Hematopoietic multipotent progenitor cell treated with erythropoietin and hydrocortisone succinate and interleukin-3 and kit ligand, for 6 days (in vitro differentiated cells): ENCODE data around the gene MDN1.
"Not testable (repeated sequence)": the region's sequence is repeated elsewhere in the genome, so short reads cannot be mapped to it uniquely, and the experiment has no call there.

Experiments
- DNase-seq: peaks from one replicate; pipeline ENCODE4 v3.0.0-alpha.2; 2015

Gene MDN1, protein sequence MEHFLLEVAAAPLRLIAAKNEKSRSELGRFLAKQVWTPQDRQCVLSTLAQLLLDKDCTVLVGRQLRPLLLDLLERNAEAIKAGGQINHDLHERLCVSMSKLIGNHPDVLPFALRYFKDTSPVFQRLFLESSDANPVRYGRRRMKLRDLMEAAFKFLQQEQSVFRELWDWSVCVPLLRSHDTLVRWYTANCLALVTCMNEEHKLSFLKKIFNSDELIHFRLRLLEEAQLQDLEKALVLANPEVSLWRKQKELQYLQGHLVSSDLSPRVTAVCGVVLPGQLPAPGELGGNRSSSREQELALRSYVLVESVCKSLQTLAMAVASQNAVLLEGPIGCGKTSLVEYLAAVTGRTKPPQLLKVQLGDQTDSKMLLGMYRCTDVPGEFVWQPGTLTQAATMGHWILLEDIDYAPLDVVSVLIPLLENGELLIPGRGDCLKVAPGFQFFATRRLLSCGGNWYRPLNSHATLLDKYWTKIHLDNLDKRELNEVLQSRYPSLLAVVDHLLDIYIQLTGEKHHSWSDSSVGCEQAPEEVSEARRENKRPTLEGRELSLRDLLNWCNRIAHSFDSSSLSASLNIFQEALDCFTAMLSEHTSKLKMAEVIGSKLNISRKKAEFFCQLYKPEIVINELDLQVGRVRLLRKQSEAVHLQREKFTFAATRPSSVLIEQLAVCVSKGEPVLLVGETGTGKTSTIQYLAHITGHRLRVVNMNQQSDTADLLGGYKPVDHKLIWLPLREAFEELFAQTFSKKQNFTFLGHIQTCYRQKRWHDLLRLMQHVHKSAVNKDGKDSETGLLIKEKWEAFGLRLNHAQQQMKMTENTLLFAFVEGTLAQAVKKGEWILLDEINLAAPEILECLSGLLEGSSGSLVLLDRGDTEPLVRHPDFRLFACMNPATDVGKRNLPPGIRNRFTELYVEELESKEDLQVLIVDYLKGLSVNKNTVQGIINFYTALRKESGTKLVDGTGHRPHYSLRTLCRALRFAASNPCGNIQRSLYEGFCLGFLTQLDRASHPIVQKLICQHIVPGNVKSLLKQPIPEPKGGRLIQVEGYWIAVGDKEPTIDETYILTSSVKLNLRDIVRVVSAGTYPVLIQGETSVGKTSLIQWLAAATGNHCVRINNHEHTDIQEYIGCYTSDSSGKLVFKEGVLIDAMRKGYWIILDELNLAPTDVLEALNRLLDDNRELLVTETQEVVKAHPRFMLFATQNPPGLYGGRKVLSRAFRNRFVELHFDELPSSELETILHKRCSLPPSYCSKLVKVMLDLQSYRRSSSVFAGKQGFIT (N-terminal part only)

DNA sequence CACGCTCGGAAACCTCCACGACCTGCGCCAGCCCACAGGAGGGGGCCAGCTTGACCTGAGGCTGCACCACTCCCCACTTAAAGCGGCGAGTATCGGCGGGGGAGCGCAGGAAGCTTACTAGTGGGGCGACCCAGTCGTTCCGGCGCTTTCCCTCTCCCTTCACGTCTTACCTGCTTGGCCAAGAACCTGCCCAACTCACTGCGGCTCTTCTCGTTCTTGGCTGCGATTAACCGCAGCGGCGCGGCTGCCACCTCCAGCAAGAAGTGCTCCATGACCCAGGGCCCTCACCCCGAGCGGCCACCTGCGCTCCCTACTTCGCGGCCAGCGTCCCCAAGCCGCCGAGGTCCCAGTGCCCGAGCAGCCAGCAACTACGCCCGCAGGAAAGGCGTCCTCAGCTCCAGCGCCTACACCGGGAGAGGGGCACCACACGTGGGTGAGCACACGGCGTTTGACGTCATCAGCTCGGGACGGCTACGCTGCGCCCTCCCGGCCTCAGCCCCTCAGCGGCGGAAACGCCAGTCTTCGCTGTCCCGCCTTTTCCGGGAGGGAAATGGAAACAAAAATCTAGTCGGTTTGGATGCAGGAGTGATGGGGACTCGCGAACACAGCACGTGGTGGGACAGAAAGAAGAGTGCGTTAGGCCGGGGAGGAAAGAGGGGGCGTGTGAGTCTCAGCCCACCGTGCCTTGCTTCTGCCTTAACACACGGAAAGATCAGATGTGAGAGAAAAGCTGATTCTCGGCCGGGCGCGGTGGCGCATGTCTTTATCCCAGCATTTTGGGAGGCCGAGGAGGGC lies at the start of gene MDN1:
TSS of gene MDN1 (minus strand) at position 459 of the 795 bp plus-strand sequence. CDS start at position 272, 187 bp downstream.
- peak; percentile 98 for DNase-seq

DNA sequence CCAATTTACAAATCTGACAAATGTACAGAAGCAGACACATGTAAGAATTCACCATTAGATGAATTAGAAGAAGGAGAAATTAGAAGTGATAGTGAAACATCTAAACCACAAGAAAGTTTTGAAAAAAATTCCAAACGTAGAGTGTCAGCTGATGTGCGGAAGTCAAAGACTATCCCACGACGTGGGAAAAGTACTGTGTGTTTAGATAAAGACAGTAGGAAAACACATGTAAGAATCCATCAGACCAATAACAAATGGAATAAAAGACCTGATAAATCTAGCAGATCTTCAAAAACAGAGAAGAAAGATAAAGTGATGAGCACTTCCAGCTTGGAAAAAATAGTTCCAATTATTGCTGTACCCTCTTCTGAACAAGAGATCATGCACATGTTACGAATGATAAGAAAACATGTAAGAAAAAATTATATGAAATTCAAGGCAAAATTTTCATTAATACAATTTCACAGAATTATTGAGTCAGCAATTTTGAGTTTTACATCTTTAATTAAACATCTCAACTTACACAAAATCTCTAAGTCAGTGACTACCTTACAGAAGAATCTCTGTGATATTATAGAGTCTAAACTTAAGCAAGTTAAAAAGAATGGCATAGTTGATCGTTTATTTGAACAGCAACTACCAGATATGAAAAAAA lies 46.6 kb upstream of the MDN1 start:
- no peak for DNase-seq

DNA sequence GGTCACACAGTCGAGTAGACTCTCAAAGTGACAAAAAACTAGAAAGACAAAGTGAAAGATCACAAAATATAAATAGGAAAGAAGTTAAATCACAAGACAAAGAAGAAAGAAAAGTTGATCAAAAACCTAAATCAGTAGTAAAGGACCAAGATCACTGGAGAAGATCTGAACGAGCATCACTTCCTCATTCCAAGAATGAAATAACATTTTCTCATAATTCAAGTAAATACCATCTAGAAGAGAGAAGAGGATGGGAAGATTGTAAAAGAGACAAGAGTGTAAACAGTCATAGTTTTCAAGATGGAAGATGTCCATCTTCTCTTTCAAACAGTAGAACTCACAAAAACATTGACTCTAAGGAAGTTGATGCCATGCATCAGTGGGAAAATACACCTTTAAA lies 43.1 kb upstream of the MDN1 start:
- DNase-seq: peak; percentile 50

DNA sequence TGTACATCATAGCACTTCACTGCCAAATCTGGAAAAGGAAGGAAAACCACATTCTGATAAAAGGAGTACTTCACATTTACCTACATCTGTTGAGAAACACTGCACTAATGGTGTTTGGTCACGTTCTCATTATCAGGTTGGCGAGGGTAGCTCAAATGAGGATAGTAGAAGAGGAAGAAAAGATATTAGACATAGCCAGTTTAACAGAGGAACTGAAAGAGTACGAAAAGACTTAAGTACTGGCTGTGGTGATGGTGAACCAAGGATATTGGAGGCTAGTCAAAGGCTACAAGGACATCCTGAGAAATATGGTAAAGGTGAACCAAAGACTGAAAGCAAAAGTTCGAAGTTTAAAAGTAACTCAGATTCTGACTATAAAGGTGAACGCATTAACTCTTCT lies 42.7 kb upstream of the MDN1 start:
- no peak for DNase-seq

DNA sequence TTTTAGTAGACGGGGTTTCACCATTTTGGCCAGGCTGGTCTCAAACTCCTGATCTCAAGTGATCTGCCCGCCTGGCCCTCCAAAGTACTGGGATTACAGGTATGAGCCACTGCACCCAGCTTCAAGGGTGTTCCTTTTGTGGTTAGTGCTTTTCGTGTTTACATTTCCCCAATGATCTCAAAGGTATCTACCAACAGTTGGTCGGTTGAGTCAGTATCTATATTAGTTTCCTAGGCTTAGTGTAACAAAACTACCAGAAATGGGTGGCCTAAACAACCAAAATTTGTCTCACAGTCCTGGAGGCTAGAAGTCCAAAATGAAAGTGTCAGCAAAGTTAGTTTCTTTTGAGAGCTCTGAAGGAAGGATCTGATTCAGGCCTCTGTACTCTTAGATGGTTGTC lies 40.1 kb upstream of the MDN1 start:
- no peak for DNase-seq

DNA sequence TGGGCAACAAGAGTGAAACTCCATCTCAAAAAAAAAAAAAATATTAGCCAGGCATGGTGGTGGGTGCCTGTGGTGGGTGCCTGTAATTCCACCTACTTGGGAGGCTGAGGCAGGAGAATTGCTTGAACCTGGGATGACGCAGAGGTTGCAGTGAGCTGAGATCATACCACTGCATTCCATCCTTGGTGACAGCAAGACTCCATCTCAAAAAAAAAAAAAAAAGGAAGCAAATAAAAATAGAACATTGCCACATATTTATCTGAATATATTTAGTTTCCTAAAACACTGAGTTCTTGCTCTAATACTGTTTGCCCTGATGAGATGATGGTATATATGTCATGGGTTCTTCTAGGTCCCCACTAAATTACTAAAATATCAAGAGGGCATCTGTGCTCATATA lies 38.4 kb upstream of the MDN1 start:
- DNase-seq: no peak

DNA sequence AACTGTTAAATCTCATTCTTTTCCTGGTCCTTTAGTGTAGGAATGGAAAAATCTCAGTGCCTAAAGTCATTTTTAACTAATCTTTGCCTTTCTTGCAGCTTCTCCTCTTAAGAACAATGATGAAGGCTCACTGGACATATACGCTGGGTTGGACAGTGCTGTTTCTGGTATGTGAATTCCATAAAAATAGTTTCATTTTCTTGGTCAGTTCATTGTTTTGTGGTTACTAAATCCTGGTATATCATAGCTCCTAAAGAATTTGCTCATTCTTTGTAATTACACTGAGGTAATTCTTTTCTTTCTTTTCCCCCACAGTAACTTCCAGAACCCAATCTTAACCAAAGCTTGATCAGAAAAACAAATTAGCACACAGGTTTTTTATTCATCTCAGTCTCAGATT lies 33.5 kb upstream of the MDN1 start:
- no peak for DNase-seq

DNA sequence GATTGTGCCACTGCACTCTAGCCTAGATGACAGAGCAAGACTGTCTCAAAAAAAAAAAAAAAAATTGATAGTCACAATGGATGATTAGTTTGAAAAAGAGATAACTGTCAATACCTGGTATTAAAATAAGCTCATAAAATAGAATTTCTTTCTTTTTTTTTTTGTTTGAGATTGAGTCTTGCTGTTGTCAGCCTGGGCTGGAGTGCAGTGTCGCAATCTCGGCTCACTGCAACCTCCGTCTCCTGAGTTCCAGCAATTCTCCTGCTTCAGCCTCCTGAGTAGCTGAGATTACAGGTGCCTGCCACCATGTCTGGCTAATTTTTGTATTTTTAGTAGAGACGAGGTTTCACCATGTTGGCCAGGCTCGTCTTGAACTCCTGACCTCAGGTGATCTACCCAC lies 27.9 kb upstream of the MDN1 start:
- DNase-seq: not testable (repeated sequence)

DNA sequence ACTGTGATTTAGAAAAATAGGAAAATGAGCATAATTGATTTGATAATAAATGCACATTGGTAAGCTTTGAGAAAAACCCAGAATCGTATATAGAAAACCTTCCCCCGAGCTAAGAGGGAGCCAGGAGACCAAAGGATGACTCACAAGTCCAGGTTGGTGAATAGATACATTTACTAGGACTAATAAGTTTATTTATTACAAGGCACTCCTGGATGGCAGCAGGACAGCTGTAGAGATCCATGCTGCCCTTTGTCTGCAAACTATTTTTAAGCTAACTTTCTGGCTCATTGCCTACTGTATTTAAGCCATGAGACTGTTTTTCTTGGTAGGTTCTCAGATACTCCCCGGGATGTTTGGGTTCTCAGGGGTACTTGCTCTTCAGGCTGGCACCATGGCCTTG lies 23.5 kb upstream of the MDN1 start:
- no peak for DNase-seq

DNA sequence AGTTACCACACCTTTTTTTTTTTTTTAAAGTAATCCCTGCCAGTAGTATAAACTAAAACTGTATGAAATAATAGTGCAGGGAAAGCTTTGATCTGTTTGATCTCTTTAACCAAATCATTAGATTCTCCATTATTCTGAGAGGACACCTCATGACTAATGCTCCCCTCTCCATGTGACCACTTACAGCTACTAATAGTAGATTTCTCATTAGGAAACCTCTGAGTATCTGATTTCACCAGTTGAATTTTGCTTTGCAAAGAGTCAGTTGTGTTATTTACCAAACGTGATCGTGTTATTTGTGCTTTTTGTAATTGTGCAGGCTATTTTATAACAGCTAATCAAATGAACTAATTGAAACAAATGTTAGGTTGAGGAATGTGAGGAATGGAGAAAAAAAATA lies 22.6 kb upstream of the MDN1 start:
- no peak for DNase-seq

DNA sequence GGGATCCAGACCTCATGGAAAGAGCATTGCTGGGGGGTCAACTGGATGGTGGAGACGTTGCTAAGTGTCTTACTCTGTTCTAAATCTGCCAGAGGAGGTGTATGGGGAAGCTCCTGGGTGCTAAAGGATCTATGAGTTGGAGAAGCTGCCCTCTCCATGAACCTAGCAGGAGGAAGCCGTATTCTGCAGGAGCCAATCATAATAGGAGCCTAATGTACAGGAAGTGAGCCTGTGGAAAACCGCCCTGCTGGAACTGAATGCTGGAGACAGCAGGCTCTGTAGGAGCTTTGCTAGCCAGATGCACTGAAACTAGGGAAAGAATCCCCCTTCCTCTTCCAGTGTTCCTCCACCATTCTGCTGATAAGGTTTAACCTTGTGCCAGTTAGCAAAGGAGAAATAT lies 20.9 kb upstream of the MDN1 start:
- no peak for DNase-seq

DNA sequence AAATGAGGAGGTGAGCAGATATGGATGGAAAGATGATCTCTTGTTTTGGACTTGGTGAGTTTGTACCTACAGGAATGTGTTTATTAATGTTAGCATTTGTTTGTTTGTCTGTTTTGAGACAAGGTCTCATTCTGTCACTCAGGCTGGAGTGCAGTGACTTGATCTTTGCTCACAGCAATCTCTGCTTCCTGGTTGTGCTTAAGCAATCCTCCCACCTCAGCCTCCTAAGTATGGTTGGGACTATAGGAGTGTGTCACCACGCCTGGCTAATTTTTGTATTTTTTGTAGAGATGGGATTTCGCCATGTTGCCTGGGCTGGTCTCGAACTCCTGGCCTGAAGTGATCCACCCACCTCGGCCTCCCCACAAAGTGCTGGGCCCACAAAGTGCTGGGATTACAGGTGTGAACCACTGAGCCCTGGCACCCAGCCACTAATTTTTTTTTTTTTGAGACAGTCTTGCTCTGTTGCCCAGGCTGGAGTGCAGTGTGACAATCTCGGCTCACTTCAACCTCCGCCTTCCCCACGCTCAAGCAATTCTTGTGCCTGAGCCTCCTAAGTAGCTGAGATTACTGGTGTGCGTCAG lies 17.1 kb upstream of the MDN1 start:
- no peak for DNase-seq

DNA sequence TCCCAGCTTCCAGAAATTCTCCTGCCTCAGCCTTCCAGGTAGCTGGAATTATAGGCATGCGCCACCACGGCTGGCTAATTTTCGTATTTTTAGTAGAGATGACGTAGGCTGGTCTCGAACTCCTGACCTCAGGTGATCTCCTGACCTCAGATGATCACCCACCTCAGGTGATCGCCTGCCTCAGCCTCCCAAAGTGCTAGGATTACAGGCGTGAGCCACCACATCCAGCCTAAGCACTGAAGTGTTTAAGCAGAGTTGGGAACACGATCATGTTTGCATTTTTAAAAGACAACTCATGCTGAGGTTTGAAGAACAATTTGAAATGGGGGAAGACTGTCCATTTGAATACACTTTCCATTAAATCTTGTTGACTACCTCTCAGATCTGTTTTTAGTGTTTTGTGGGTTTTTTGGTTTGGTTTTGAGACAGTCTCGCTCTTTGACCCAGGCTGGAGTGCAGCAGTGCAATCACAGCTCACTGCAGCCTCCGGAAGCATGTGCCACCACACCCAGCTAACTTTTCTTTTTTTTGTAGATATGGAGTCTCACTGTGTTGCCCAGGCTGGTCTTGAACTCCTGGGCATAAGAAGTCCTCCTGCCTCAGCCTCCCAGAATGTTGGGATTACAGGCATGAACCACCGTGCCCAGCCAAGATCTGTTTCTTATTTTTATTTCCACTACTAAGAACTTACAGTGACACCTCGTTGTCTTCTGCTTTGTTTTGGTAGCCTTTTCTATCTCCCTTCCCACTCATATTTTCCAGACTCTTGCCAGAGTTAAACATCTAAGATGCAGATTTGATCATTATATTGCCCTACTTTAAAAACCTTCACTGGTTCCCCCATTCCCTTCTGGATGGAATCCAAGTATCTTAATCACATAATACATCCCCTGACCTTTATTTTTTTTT lies 15.5 kb upstream of the MDN1 start:
- DNase-seq: no peak

DNA sequence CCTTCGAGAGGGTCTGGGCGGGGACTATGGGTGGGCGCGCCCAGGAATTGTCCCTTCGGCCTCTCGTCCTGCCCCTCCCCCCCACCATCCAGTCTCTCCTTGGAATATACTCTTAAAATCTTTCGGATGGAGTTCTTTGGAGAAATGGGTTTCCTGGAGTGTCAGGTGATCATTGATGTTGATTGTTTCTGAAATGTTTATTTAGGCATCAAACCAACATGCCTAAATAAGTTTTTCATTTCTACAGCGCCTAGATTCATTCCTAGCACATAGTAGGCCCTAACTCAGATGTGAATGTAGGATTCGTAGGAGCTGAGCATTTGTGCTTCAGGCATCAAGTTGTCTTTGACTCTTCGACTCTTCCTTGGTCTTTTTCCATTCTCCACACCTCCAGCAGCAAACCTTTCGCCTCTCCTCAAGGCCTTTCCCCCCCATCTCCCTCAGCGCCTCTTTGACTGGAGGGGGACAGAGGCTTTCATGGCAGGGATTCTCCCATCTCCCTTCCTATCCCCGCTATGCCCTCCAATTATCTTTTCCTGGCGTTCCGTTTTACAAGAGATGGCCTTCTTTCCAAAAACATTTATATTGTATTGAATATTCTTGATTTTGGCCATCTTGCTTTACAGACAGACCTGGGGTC lies 10.7 kb upstream of the MDN1 start:
- peak; percentile 40 for DNase-seq

DNA sequence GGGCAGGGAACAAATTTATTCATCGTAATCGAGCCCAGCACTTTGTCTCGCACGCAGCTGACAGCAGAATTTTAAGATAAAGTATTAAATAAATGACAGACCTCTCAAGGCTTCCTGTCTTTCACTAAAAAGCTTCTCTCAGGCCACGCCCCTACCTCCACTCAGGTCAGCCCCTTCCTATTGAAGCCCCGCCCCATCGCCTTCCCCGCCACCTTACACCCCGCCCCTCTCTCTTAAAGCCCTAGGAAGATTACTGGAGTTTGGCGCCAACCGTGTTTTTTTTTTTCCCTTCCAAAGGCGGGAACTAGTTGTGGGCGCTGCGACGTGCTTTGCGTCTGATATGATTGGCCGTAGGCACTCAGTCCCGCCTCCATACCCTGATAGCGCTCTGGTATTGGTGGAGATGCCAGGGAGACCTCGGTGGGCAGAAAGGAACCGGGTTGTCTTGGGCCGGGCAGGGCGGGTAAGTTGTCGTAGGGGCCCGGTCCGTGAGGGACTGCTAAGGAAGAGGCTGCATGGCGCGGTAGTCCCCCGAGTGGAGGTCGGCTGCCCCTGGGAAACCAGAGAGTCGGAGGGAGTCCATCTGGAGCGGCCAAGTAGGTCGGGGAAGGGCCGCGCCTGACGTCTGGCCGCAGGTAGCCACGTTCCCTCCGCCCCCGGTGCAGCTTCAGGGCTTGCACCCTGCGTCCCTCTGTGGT lies 10.0 kb upstream of the MDN1 start, which contains the start of gene CASP8AP2:
TSS of gene CASP8AP2 (plus strand) at position 409 of the 698 bp plus-strand sequence.
- peak; percentile 100 for DNase-seq

DNA sequence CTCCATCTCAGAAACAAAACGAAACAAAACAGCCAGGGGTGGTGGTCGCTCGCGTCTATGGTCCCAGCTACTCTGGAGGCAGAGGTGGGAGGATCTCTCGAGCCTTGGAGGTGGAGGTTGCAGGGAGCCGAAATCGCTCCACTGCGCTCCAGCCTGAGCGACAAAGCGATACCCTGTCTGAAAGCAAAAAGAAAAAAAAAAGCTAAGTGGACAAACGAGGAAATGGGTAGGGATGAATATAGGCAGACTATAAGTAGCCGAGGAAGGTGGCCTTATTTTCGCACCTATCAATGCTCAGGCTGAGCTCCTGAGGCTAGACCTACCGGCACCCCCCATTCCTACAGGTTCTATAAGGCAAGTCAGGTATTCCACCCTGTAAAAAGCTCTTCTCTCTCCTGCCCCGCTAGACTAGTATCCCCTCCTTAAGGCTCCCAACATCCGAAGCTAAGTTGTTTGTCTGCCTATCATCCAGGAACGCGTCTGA lies 9.4 kb upstream of the MDN1 start:
- no peak for DNase-seq

DNA sequence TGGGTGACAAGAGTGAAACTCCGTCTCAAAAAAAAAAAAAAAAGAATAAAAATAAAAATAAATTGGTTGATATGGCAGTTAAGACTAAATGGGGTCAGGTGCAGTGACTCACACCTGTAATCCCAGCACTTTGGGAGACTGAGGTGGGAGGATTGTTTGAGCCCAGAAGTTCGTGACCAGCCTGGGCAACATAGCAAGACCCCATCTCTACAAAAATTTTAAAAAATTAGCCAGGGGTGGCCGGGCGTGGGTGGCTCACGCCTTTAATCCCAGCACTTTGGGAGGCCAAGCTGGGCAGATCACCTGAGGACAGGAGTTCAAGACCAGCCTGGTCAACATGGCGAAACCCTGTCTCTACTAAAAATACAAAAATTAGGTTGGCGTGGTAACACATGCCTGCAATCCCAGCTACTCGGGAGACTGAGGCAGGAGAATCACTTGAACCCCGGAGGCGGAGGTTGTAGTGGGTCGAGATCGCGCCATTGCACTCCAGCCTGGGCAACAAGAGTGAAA lies 8.9 kb upstream of the MDN1 start:
- not testable (repeated sequence) for DNase-seq

DNA sequence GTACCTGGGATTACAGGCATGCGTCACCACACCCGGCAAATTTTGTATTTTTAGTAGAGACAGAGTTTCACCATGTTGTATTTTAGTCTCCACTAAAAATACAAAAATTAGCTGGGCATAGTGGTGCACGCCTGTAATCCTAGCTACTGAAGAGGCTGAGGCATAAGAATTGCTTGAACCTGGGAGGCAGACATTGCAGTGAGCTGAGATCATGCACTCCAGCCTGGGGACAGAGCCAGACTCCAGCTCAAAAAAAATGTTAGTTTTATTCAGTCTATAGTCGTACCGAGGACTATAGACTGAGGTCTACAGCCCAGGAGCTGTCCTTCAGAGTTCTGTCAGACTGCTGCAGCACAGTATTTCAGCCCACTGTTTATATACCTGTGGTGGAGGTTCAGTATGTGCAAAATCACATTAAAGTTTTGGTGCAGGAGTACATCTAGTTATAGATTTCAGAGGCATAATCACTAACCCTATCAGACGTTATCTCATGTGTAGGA lies 6.5 kb upstream of the MDN1 start:
- no peak for DNase-seq
